CD4-positive, alpha-beta memory T cell (primary cell): ENCODE results near the gene GRWD1. TPM values are rescaled to one million over a fixed set of nuclear protein-coding genes. Genes with fewer than 3 reads are reported as not detected.

Source experiments
- CTCF ChIA-PET: fragments of 350-600 bp; sonication (Branson Sonifier 250); formaldehyde crosslinking; loops from one replicate; lab custom pipeline; 2021; ENCODE audit warnings: inconsistent platforms; ENCODE audit not compliant: partially characterized antibody; lab: Charles Lee
- POLR2A ChIA-PET: fragments of 350-600 bp; sonication (Branson Sonifier 250); formaldehyde crosslinking; loops from one replicate; lab custom pipeline; 2021; ENCODE audit not compliant: partially characterized antibody; lab: Charles Lee
- DNase-seq, 5 donors: peaks; one replicate each; pipeline versions ENCODE4 v3.0.0 to v3.0.0-alpha.2; 2020 to 2022; ENCODE audit warnings: mixed read lengths in 1 of 5
- H3K27ac ChIP-seq: one replicate; pipeline ENCODE4 v1.7.0; 2013; ENCODE audit warnings: low read depth, low read length
- H3K27me3 ChIP-seq: 2 replicates; pipeline ENCODE4 v1.7.0; 2013; ENCODE audit warnings: mild to moderate bottlenecking, low read length, moderate library complexity; ENCODE audit not compliant: insufficient read depth
- H3K36me3 ChIP-seq: 2 replicates; pipeline ENCODE4 v1.7.0; 2013; ENCODE audit warnings: mild to moderate bottlenecking, low read length, moderate library complexity; ENCODE audit not compliant: insufficient read depth
- H3K4me1 ChIP-seq: 2 replicates; pipeline ENCODE4 v1.7.0; 2013; ENCODE audit warnings: mild to moderate bottlenecking, low read length, moderate library complexity; ENCODE audit not compliant: insufficient read depth
- H3K4me3 ChIP-seq, 2 donors: one replicate each; pipeline ENCODE4 v1.7.0; 2013; ENCODE audit warnings: low read length in 2 of 2, mild to moderate bottlenecking in 1 of 2
- H3K9me3 ChIP-seq, 2 donors: one replicate each; pipeline ENCODE4 v1.7.0; 2013; ENCODE audit warnings: low read length in 2 of 2, control low read depth in 1 of 2; ENCODE audit not compliant: control insufficient read depth in 1 of 2
- H3K27ac Mint-ChIP-seq, 7 donors: one replicate each; pipeline ENCODE4 v1.8.0; 2020 to 2021; ENCODE audit warnings: mixed read lengths in 7 of 7, mild to moderate bottlenecking in 6 of 7, inconsistent platforms in 3 of 7, moderate library complexity in 3 of 7
- H3K27me3 Mint-ChIP-seq, 2 donors: one replicate each; pipeline ENCODE4 v1.8.0; 2020 to 2021; ENCODE audit warnings: mixed read lengths in 2 of 2
- H3K36me3 Mint-ChIP-seq, 2 donors: one replicate each; pipeline ENCODE4 v1.8.0; 2020 to 2021; ENCODE audit warnings: mixed read lengths in 2 of 2, inconsistent platforms in 1 of 2, mild to moderate bottlenecking in 1 of 2
- H3K4me1 Mint-ChIP-seq, 4 donors: one replicate each; pipeline ENCODE4 v1.8.0; 2020 to 2021; ENCODE audit warnings: mixed read lengths in 4 of 4, mild to moderate bottlenecking in 1 of 4
- H3K4me3 Mint-ChIP-seq, 8 donors: one replicate each; pipeline ENCODE4 v1.8.0; 2020 to 2021; ENCODE audit warnings: mixed read lengths in 8 of 8, mild to moderate bottlenecking in 7 of 8, moderate library complexity in 6 of 8, inconsistent platforms in 3 of 8
- H3K9me3 Mint-ChIP-seq, 8 donors: one replicate each; pipeline ENCODE4 v1.8.0; 2020 to 2021; ENCODE audit warnings: mixed read lengths in 8 of 8, mild to moderate bottlenecking in 5 of 8, inconsistent platforms in 3 of 8, moderate library complexity in 1 of 8
- intact Hi-C: fragments of 100-400 bp; cut with micrococcal nuclease; formaldehyde crosslinking; loops from one replicate; pipeline ENCODE4 v1.15.1; 2023
- polyA plus RNA-seq, 2 donors: library from polyadenylated mRNA; unstranded; fragments of 300-500 nt; fragmentation: Illumina TruSeq; gene quantifications; one replicate each; pipeline ENCODE4 v1.2.3, GENCODE V29; 2021
- total RNA-seq, 2 experiments: library from RNA; stranded (reverse); gene quantifications; one replicate each; pipeline ENCODE4 v1.2.3, GENCODE V29; 2021

GRWD1 gene
- total and polyA plus RNA-seq, 4 experiments from 2014 or later: 36.2 to 52.8 (median 41.7) TPM

DNA sequence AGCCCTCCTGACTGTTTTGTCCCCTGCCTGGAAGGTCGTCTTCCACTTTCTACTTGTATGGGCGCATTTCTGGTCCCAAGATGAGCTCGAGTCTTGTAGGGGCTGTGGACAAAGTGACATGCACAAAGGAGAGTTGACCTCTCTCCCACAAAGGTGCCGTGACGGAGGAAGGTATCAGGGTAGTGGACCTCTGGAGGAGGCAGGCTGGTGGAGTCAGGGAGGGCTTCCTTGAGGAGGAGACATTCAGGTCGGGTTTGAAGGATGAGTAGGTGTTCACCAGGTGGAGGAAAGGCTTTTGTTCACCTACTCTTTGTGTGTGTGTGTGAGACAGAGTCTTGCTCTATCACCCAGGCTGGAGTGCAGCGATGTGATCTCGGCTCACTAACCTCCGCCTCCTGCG lies 25.1 kb downstream of the GRWD1 start:
- CTCF ChIA-PET: interaction anchor here (1.5 kb wide), 2 partner anchors 17 to 35 kb away, joined by 4 read pairs; no protein-coding TSS in a partner anchor
- Histone ChIP-seq H3K4me3 (no peak overlapping the region), H3K9me3 (no peaks in the 10 kb centered on the region), H3K27ac (no peak overlapping the region), H3K36me3 (peaks cover 43% of the 10 kb centered on the region), H3K4me1 (peaks cover 18% of the 10 kb centered on the region), H3K27me3 (no peaks in the 10 kb centered on the region)
- no peaks in the 10 kb centered on the region for H3K27me3 Mint-ChIP-seq
- POLR2A ChIA-PET: interaction anchor here (0.7 to 2.6 kb wide), 2 partner anchors 10 to 25 kb away, joined by 3 to 20 read pairs; no protein-coding TSS in a partner anchor
- H3K4me3 Mint-ChIP-seq: peak overlapping the region; percentile 52 to 96 (median 78)
- peaks cover 22 to 48% of the 10 kb centered on the region in 2 donors for H3K36me3 Mint-ChIP-seq
- no peak for DNase-seq
- intact Hi-C loops: no loop called here
- H3K4me1 Mint-ChIP-seq: peaks cover 9 to 24% (median 13%) of the 10 kb centered on the region in 4 donors
- peak overlapping the region in 5 of 7 donors; percentile 25 to 59 (median 44) for H3K27ac Mint-ChIP-seq
- H3K9me3 Mint-ChIP-seq: no peaks in the 10 kb centered on the region

DNA sequence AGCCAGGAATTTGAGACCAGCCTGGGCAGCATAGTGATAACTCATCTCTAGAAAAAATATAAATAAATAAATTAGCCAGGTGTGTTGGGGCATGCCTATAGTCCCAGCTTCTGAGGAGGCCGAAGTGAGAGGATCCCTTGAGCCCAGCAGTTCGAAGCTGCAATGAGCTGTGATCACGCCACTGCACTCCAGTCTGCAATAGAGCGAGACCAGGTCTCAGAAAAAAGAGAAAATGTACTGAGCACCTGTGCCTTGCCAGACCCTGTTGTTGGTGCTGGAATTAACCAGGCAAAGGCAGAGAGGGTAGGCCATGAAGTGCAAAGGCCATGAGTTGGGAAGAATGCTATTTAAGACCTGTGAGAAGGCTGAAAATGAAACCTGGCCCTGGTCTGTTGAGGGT lies 26.1 kb downstream of the GRWD1 start:
- H3K4me1 ChIP-seq: peaks cover 18% of the 10 kb centered on the region
- peaks cover 43% of the 10 kb centered on the region for H3K36me3 ChIP-seq
- H3K36me3 Mint-ChIP-seq: peaks cover 26 to 53% of the 10 kb centered on the region in 2 donors
- H3K4me1 Mint-ChIP-seq: peaks cover 9 to 24% (median 13%) of the 10 kb centered on the region in 4 donors
- no peak for DNase-seq
- no peaks in the 10 kb centered on the region for H3K27me3 ChIP-seq
- H3K4me3 Mint-ChIP-seq: no peak overlapping the region
- H3K4me3 ChIP-seq: no peak overlapping the region
- intact Hi-C loops: no loop called here
- no peaks in the 10 kb centered on the region for H3K27me3 Mint-ChIP-seq
- POLR2A ChIA-PET: interaction anchor here (1.2 kb wide), 1 partner anchor 122 kb away, joined by 3 read pairs; no protein-coding TSS in a partner anchor
- CTCF ChIA-PET: interaction anchor here (1.7 kb wide), 1 partner anchor 18 kb away, joined by 5 read pairs; no protein-coding TSS in a partner anchor
- H3K27ac Mint-ChIP-seq: peak overlapping the region in 3 of 7 donors; percentile 8 to 41 (median 22)
- no peaks in the 10 kb centered on the region for H3K9me3 Mint-ChIP-seq
- H3K27ac ChIP-seq: no peak overlapping the region
- no peaks in the 10 kb centered on the region for H3K9me3 ChIP-seq

DNA sequence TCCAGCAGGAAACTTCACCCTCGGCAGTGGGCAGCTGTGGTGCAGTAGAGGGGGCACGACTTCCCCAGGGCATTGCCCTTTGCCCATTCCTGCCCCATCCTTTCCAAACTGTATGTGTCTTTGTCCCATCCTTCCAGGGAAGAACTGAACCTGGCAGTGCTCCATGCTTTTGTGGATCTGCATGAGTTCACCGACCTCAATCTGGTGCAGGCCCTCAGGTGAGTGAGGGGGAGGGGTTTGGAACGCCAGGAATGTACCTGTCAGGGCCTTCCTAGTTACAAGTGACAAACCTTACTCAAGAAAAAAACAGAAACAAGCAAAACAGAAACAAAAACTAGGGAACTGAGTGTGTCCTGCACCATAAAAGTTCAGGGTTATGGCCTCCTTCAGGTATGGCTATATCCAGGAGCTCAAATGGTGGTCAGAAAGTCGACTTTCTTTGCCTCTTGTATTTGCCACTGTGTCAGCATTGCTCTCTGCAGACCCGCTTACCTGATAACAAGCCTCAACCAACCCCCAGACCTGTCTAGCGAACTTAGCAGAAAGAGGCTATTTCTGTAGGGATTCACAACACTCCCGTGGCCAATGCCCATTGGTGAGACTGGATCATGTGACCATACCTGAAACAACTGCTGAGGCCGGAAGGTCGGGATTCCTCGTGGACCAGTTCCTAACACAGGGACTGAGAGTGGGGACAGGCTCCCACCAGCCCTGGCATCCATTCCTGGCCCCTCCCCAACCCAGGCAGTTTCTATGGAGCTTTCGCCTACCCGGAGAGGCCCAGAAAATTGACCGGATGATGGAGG lies 27.6 kb downstream of the GRWD1 start:
- CTCF ChIA-PET: interaction anchor here (1.7 kb wide), 1 partner anchor 17 kb away, joined by 5 read pairs; no protein-coding TSS in a partner anchor
- Histone ChIP-seq H3K9me3 (no peaks in the 10 kb centered on the region), H3K36me3 (peaks cover 43% of the 10 kb centered on the region), H3K27ac (no peak overlapping the region), H3K27me3 (no peaks in the 10 kb centered on the region), H3K4me1 (peaks cover 13% of the 10 kb centered on the region), H3K4me3 (no peak overlapping the region)
- H3K9me3 Mint-ChIP-seq: no peaks in the 10 kb centered on the region
- H3K4me1 Mint-ChIP-seq: peaks cover 9 to 17% (median 13%) of the 10 kb centered on the region in 4 donors
- intact Hi-C loops: no loop called here
- POLR2A ChIA-PET: no interaction called here
- no peaks in the 10 kb centered on the region for H3K27me3 Mint-ChIP-seq
- peaks cover 26 to 53% of the 10 kb centered on the region in 2 donors for H3K36me3 Mint-ChIP-seq
- peak overlapping the region in 1 of 8 donors; percentile 17 for H3K4me3 Mint-ChIP-seq
- H3K27ac Mint-ChIP-seq: peak overlapping the region in 3 of 7 donors; percentile 7 to 53 (median 25)
- no peak for DNase-seq

DNA sequence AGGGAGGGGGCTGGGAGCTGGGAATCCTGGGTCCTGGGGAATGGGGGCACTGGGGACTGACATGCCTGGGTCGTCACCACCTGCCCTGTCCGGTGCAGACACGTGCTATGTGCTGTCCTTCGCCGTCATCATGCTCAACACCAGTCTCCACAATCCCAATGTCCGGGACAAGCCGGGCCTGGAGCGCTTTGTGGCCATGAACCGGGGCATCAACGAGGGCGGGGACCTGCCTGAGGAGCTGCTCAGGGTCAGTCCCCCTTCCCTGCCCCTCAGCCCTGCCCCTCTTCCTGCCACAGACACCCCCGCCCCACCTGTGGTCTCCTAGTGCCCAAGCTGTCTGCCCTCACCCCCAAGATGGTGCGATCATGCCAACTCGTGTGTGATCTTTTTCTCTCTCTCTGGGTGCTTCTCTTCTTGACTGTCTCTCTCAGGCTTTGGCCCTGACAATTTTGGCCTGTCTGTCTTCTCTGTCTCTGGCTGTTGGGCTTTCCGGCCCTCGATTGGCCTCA lies 28.4 kb downstream of the GRWD1 start:
- Mint-ChIP-seq H3K27ac (peak overlapping the region in 3 of 7 donors; percentile 15 to 32 (median 19)), H3K4me3 (no peak overlapping the region), H3K9me3 (no peaks in the 10 kb centered on the region), H3K36me3 (peaks cover 26 to 49% of the 10 kb centered on the region in 2 donors), H3K27me3 (no peaks in the 10 kb centered on the region), H3K4me1 (peaks cover 5 to 13% (median 8%) of the 10 kb centered on the region in 4 donors)
- DNase-seq: no peak
- Histone ChIP-seq H3K4me3 (no peak overlapping the region), H3K9me3 (no peaks in the 10 kb centered on the region), H3K4me1 (peaks cover 10% of the 10 kb centered on the region), H3K27me3 (no peaks in the 10 kb centered on the region), H3K27ac (no peak overlapping the region), H3K36me3 (peaks cover 43% of the 10 kb centered on the region)
- intact Hi-C loops: no loop called here
- ChIA-PET POLR2A (interaction anchor here (1.5 kb wide), 1 partner anchor 29 kb away, joined by 3 read pairs; no protein-coding TSS in a partner anchor), CTCF (no interaction called here)

DNA sequence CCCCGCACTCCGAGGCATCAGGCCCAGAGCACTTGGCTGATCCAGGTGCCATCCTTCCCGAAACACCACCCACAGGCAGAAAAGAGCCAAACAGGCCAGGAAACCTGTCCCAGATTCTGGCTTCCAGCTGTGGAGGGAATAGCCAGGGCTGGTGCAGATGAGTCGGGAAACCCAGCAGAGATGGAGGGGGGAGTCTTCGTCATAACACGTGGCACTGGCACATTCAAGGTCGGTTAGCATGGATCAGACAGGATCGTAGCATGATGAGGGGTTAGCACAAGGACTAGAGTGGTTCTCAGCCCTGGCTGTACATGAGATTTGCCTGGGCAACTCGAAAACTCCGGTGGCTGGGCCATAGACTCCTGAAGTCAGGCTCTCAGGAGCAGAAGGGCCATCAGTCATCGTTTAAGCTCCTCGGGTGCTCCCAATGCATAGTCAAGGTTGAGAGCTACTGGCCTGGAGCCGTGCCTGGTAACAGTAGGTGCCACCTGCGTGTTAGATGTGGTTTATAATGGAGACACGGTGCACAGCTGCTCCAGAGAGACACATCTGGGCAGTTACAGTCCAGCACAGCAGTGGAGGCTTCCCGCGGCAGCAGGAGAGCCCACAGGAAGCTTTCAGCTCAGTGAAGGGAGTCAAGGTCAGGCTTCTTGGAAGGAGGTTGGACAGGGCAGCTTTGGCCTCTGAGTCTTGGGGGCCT lies 29.7 kb downstream of the GRWD1 start:
- no peak for DNase-seq
- H3K9me3 Mint-ChIP-seq: no peaks in the 10 kb centered on the region
- H3K4me3 ChIP-seq: no peak overlapping the region
- H3K36me3 ChIP-seq: peaks cover 40% of the 10 kb centered on the region
- H3K4me1 Mint-ChIP-seq: peaks cover 6 to 17% (median 14%) of the 10 kb centered on the region in 4 donors
- H3K4me1 ChIP-seq: peaks cover 10% of the 10 kb centered on the region
- ChIA-PET POLR2A (interaction anchor here (1.2 to 1.5 kb wide), 2 partner anchors 12 to 30 kb away, joined by 3 to 4 read pairs; no protein-coding TSS in a partner anchor), CTCF (interaction anchor here (1.2 to 1.3 kb wide), 3 partner anchors 12 to 15 kb away, joined by 3 to 9 read pairs (median 6); no protein-coding TSS in a partner anchor)
- H3K27ac ChIP-seq: no peak overlapping the region
- peaks cover 26 to 49% of the 10 kb centered on the region in 2 donors for H3K36me3 Mint-ChIP-seq
- H3K27ac Mint-ChIP-seq: peak overlapping the region in 4 of 7 donors; percentile 60 to 76 (median 70)
- no peaks in the 10 kb centered on the region for H3K9me3 ChIP-seq
- no peaks in the 10 kb centered on the region for H3K27me3 ChIP-seq
- no peak overlapping the region for H3K4me3 Mint-ChIP-seq
- H3K27me3 Mint-ChIP-seq: no peaks in the 10 kb centered on the region
- intact Hi-C loops: no loop called here

DNA sequence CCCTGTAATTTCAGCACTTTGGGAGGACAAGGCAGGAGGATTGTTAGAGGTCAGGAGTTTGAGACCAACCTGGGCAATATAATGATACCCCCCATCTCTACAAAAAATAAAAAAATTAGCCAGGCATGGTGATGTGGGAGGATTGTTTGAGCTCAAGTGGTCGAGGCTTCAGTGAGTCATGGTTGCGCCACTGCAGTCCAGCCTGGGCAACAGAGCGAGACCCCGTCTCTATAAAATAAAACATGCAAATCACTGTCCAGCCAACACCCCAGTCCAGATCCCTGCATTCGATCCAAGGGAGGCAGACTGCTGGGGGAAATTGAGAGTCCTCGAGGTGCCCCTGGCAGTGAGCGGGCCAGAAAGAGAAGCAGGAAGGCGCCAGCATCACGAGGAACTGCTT lies 30.4 kb downstream of the GRWD1 start:
- Mint-ChIP-seq H3K4me1 (peaks cover 6 to 18% (median 14%) of the 10 kb centered on the region in 4 donors), H3K36me3 (peaks cover 23 to 44% of the 10 kb centered on the region in 2 donors)
- POLR2A ChIA-PET: no interaction called here

More for the DNA sequence above, 30.4 kb downstream of the GRWD1 start:
- Histone ChIP-seq H3K4me3 (no peak overlapping the region), H3K27ac (no peak overlapping the region), H3K9me3 (no peaks in the 10 kb centered on the region), H3K36me3 (peaks cover 36% of the 10 kb centered on the region), H3K27me3 (no peaks in the 10 kb centered on the region), H3K4me1 (peaks cover 10% of the 10 kb centered on the region)
- Mint-ChIP-seq H3K4me3 (no peak overlapping the region), H3K27ac (peak overlapping the region in 3 of 7 donors; percentile 66 to 76 (median 73)), H3K27me3 (no peaks in the 10 kb centered on the region), H3K9me3 (no peaks in the 10 kb centered on the region)
- CTCF ChIA-PET: interaction anchor here (1.2 to 1.3 kb wide), 3 partner anchors 11 to 14 kb away, joined by 3 to 9 read pairs (median 6); no protein-coding TSS in a partner anchor
- no peak for DNase-seq
- intact Hi-C loops: no loop called here
